ENCODE measurements around the gene NPIPB8.

DNA sequence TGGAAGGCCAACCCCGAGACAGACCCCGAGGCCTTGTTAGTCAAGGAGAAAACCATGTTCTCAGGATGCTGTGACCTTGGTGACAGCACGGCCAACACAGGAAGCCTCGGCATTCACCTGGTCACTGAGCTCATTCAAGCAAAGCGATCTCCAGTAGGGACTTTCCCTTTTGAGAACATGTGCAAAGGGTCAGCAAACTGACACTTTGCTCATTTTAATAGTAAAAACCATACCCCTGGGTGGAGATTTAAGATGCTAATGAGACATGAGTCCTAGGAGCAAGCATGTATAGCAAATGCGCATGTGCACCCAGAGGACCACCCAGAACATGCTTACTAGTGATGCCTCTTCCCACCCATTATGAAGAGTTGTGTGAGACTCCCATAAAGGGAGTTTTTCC is 35.3 kb upstream of the NPIPB8 start:
- TF ChIP-seq CTCF (IDR thresholded peaks at IDR 0.05) (no peak), POLR2A (IDR thresholded peaks at IDR 0.05) (no peak)

All from heart left ventricle (tissue), 13 donors.